Endothelial cell (in vitro differentiated cells): ENCODE results near the gene CD99L2. TPM values are rescaled to one million over a fixed set of nuclear protein-coding genes. Genes with fewer than 3 reads are reported as not detected.

Source experiments
- DNase-seq: peaks from one replicate; pipeline ENCODE4 v3.0.0; 2021; ENCODE audit warnings: low spot score
- H3K27ac Mint-ChIP-seq: one replicate; pipeline ENCODE4 v1.8.0; 2021; ENCODE audit warnings: mixed read lengths, inconsistent platforms; ENCODE audit not compliant: unreplicated experiment
- H3K27me3 Mint-ChIP-seq: one replicate; pipeline ENCODE4 v1.8.0; 2021; ENCODE audit warnings: mild to moderate bottlenecking, moderate library complexity, mixed read lengths, inconsistent platforms; ENCODE audit not compliant: unreplicated experiment
- H3K36me3 Mint-ChIP-seq: one replicate; pipeline ENCODE4 v1.8.0; 2021; ENCODE audit warnings: mild to moderate bottlenecking, low read depth, mixed read lengths, inconsistent platforms; ENCODE audit not compliant: unreplicated experiment
- H3K4me1 Mint-ChIP-seq: one replicate; pipeline ENCODE4 v1.8.0; 2021; ENCODE audit warnings: mild to moderate bottlenecking, mixed read lengths, inconsistent platforms; ENCODE audit not compliant: unreplicated experiment
- H3K4me3 Mint-ChIP-seq: one replicate; pipeline ENCODE4 v1.8.0; 2021; ENCODE audit warnings: mild to moderate bottlenecking, mixed read lengths, inconsistent platforms; ENCODE audit not compliant: unreplicated experiment
- H3K9me3 Mint-ChIP-seq: one replicate; pipeline ENCODE4 v1.8.0; 2021; ENCODE audit warnings: mixed read lengths, inconsistent platforms; ENCODE audit not compliant: unreplicated experiment
- total RNA-seq: library from RNA; stranded (reverse); fragmentation: NEBNext Ultra II Directional; extraction: Animal tissue kit (Norgen Biotek cat#: 25700); gene quantifications from one replicate; pipeline ENCODE4 v1.2.1, GENCODE V29; 2021; ENCODE audit not compliant: unreplicated experiment
- TF ChIP-seq, protein P1 (sequence below): fragments of 200-600 bp; sonication (generic); IDR thresholded peaks from one replicate; pipeline ENCODE4 v1.5.0; 2021; ENCODE audit warnings: antibody characterized with exemption; ENCODE audit not compliant: unreplicated experiment

The CD99L2 gene
- total RNA-seq, 1 donor from 2014 or later, result 30.1 TPM

DNA sequence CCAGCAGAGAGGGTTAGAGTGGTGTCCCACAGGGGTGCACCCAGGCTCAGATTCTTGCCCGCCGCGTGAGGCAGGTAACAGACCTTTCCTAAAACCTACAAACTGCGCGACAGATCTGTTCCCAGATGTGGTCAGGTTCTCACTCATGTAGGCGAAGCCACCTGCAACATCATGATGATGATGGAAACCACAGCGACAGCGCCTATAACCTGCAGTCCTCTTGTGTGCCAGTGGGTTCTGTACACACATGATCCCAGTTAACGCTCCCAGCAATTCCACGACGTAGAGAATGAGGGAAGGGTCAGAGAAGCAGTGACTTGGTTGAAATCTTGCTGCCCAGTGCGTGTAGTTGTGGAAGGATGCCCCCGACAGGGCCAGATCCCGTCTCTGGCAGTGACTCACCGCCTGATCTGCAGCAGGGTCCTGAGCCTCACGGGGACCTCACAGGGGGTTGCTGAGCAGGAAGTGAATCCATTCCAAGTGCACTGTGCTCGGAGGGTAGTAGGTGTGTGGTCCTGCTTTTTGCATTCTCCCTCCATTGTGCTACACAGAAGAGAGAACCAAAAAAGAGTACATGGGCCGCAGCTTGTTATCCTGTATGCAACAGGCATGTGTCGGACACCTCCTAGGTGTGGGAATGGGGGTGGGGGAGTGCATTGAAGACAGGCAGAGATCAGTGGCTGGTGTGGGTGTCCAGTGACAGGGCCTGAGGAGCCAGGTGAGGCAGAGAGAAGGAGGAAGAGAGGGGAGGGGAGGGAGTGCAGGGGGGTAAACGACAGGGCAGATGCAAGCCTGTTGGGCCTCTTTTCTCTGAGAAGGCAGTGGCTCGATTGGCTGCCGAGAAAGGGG is 138.7 kb downstream of the CD99L2 start:
- TF ChIP-seq, protein P1, sequence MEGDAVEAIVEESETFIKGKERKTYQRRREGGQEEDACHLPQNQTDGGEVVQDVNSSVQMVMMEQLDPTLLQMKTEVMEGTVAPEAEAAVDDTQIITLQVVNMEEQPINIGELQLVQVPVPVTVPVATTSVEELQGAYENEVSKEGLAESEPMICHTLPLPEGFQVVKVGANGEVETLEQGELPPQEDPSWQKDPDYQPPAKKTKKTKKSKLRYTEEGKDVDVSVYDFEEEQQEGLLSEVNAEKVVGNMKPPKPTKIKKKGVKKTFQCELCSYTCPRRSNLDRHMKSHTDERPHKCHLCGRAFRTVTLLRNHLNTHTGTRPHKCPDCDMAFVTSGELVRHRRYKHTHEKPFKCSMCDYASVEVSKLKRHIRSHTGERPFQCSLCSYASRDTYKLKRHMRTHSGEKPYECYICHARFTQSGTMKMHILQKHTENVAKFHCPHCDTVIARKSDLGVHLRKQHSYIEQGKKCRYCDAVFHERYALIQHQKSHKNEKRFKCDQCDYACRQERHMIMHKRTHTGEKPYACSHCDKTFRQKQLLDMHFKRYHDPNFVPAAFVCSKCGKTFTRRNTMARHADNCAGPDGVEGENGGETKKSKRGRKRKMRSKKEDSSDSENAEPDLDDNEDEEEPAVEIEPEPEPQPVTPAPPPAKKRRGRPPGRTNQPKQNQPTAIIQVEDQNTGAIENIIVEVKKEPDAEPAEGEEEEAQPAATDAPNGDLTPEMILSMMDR, result no peak
- Mint-ChIP-seq H3K27ac (no peak overlapping the region), H3K4me3 (no peak overlapping the region), H3K27me3 (peaks cover 2% of the 10 kb centered on the region), H3K4me1 (no peaks in the 10 kb centered on the region), H3K9me3 (no peaks in the 10 kb centered on the region), H3K36me3 (peaks cover 5% of the 10 kb centered on the region)
- no peak for DNase-seq

DNA sequence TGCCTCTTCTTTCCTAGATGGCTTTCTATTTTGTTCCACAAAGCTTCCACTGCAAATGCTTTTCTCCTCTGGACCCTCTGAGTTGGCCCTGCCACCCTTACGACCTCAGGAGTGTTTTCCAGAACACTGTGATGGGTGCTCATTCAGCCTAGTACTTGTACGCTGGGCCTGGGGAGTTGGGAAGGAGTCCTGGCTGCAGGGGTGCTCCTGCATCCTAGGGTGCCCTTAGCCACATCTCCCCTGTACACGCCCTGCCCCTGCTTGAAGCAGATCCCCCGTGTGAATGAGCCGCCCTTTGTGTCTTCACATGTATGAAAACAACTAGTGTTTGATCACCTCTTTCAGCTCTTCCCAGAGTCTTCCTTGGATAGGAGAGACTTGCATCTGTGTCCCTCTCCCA is 141.1 kb downstream of the CD99L2 start:
- H3K36me3 Mint-ChIP-seq, result peaks cover 5% of the 10 kb centered on the region
- H3K9me3 Mint-ChIP-seq, result no peaks in the 10 kb centered on the region
- DNase-seq, result no peak
- H3K27ac Mint-ChIP-seq, result no peak overlapping the region
- H3K27me3 Mint-ChIP-seq, result peaks cover 2% of the 10 kb centered on the region
- TF ChIP-seq, protein P1, result no peak
- H3K4me1 Mint-ChIP-seq, result no peaks in the 10 kb centered on the region
- no peak overlapping the region for H3K4me3 Mint-ChIP-seq

DNA sequence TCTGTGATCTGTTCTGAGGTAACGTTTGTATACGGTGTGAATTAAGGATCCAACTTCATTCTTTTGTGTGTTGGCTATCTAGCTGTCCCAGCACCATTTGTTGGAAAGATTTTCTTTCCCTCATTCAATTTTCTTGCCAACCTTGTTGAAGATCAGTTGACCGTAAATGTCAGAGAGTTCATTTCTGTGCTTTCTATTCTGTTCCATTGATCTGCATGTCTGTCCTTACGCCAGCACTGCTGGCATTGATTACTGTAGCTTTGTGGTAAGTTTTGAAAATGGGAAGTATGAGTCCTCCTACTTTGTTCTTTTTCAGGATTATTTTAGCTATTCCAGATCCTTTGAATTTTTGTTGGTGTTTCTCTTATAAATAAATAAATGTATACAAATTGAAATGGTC is 144.5 kb downstream of the CD99L2 start:
- H3K9me3 Mint-ChIP-seq, result no peaks in the 10 kb centered on the region
- peaks cover 2% of the 10 kb centered on the region for H3K27me3 Mint-ChIP-seq
- peaks cover 3% of the 10 kb centered on the region for H3K36me3 Mint-ChIP-seq
- H3K4me1 Mint-ChIP-seq, result no peaks in the 10 kb centered on the region
- H3K27ac Mint-ChIP-seq, result no peak overlapping the region
- TF ChIP-seq, protein P1, result no peak
- no peak for DNase-seq
- no peak overlapping the region for H3K4me3 Mint-ChIP-seq

DNA sequence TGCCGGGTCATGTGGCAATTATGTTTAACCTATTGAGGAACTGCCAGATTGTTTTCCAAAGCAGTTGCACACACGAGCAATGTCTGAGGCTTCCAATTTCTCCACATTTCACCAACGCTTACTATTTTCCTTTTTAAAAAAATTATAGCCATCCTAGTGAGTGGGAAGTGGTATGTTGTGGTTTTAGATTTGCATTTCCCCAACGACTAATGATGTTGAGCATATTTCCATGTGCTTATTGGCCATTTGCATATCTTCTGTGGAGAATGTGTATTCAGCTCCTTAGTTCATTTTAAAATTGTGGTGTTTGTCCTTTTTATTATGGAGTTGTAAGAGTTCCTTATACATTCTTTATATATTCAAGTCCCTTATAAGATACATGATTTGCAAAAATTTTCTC is 145.1 kb downstream of the CD99L2 start:
- DNase-seq, result no peak
- Mint-ChIP-seq H3K9me3 (no peaks in the 10 kb centered on the region), H3K27me3 (peaks cover 2% of the 10 kb centered on the region), H3K36me3 (no peaks in the 10 kb centered on the region), H3K27ac (no peak overlapping the region), H3K4me3 (no peak overlapping the region), H3K4me1 (no peaks in the 10 kb centered on the region)
- TF ChIP-seq, protein P1, result no peak

DNA sequence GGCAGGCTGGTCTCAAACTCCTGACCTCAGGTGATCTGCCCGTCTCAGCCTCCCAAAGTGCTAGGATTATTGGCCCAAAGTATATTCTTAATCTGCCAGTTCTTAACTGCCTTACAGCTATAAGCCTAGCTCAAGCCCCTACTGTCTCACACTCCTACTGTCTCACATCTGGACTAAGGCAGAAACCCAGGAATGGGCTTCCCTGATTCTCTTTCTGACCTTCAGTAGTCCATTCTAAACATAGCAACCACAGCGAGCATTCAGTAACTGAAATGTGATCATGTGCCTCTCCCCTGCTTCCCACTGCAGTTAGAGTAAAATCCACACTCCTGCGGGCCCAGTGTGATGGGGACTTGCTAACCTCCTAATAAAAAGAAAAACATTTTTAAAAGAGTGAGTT is 146.3 kb downstream of the CD99L2 start:
- Mint-ChIP-seq H3K27me3 (no peaks in the 10 kb centered on the region), H3K4me1 (no peaks in the 10 kb centered on the region), H3K36me3 (no peaks in the 10 kb centered on the region), H3K9me3 (no peaks in the 10 kb centered on the region), H3K4me3 (no peak overlapping the region), H3K27ac (no peak overlapping the region)
- no peak for DNase-seq
- TF ChIP-seq, protein P1, result no peak
